GM23338 (cell line): ENCODE measurements around the gene AP3S1. TPM values are rescaled to one million over a fixed set of nuclear protein-coding genes. Genes with fewer than 3 reads are reported as not detected.

Source experiments
- ATAC-seq: fragments of 200-7000 bp; cut with Tn5 transposase; 3 replicates; pipeline ENCODE4 v1.9.1; 2020
- DNase-seq: peaks from one replicate; pipeline ENCODE4 v3.0.0-alpha.2; 2015; ENCODE audit warnings: low spot score
- H2AFZ ChIP-seq: fragments of 200-600 bp; sonication (generic); 2 replicates; pipeline ENCODE4 v1.8.0; 2016; ENCODE audit warnings: antibody characterized with exemption, mild to moderate bottlenecking, moderate library complexity
- H3F3A ChIP-seq: fragments of 200-600 bp; sonication (generic); replicated peaks from 2 replicates; pipeline ENCODE4 v1.8.0; 2017; ENCODE audit warnings: antibody characterized with exemption, mixed run types, low read depth
- H3K27ac ChIP-seq: fragments of 200-600 bp; sonication (generic); 2 replicates; pipeline ENCODE4 v1.6.1; 2016; ENCODE audit warnings: low read depth
- H3K27me3 ChIP-seq: fragments of 200-600 bp; sonication (generic); 2 replicates; pipeline ENCODE4 v1.8.0; 2016; ENCODE audit warnings: mild to moderate bottlenecking, mixed run types, moderate library complexity; ENCODE audit not compliant: insufficient read depth
- H3K36me3 ChIP-seq: fragments of 200-600 bp; sonication (generic); 2 replicates; pipeline ENCODE4 v1.8.0; 2016; ENCODE audit warnings: mild to moderate bottlenecking; ENCODE audit not compliant: insufficient read depth
- H3K4me1 ChIP-seq: fragments of 200-600 bp; sonication (generic); 2 replicates; pipeline ENCODE4 v1.8.0; 2016; ENCODE audit warnings: mild to moderate bottlenecking, moderate library complexity; ENCODE audit not compliant: insufficient read depth
- H3K4me2 ChIP-seq: fragments of 200-600 bp; sonication (generic); 2 replicates; pipeline ENCODE4 v1.7.1; 2017; ENCODE audit warnings: mixed run types
- H3K4me3 ChIP-seq: fragments of 200-600 bp; sonication (generic); 2 replicates; pipeline ENCODE4 v1.6.1; 2016; ENCODE audit warnings: mixed run types
- H3K79me2 ChIP-seq: fragments of 200-600 bp; sonication (generic); replicated peaks from 2 replicates; pipeline ENCODE4 v1.8.0; 2017; ENCODE audit warnings: mild to moderate bottlenecking; ENCODE audit not compliant: insufficient read depth
- H3K9me2 ChIP-seq: fragments of 200-600 bp; sonication (generic); 2 replicates; pipeline ENCODE4 v1.8.0; 2017; ENCODE audit not compliant: insufficient read depth
- H4K20me1 ChIP-seq: fragments of 200-600 bp; sonication (generic); replicated peaks from 2 replicates; pipeline ENCODE4 v1.8.0; 2017; ENCODE audit warnings: mild to moderate bottlenecking; ENCODE audit not compliant: insufficient read depth
- H3K27ac Mint-ChIP-seq: 2 replicates; pipeline ENCODE4 v1.8.0; 2020; ENCODE audit warnings: inconsistent platforms, mild to moderate bottlenecking, moderate library complexity, mixed read lengths
- H3K27me3 Mint-ChIP-seq: 3 replicates; pipeline ENCODE4 v1.8.0; 2022; ENCODE audit warnings: low read depth, mild to moderate bottlenecking, moderate library complexity, mixed read lengths, inconsistent platforms; ENCODE audit not compliant: insufficient read depth, poor library complexity
- H3K36me3 Mint-ChIP-seq: 3 replicates; pipeline ENCODE4 v1.8.0; 2021; ENCODE audit warnings: low read depth, mild to moderate bottlenecking, inconsistent platforms, moderate library complexity, mixed read lengths
- H3K4me1 Mint-ChIP-seq: 3 replicates; pipeline ENCODE4 v1.8.0; 2020; ENCODE audit warnings: mild to moderate bottlenecking, inconsistent platforms, mixed read lengths
- H3K4me3 Mint-ChIP-seq: 3 replicates; pipeline ENCODE4 v1.8.0; 2021; ENCODE audit warnings: moderate library complexity, mild to moderate bottlenecking, inconsistent platforms, mixed read lengths
- H3K9me3 Mint-ChIP-seq: 3 replicates; pipeline ENCODE4 v1.8.0; 2020; ENCODE audit warnings: moderate library complexity, mild to moderate bottlenecking, inconsistent platforms, mixed read lengths
- ETS1 ChIP-seq: IDR thresholded peaks from 2 replicates; pipeline ENCODE4 v1.6.1; 2016; ENCODE audit warnings: antibody characterized with exemption
- EZH2 ChIP-seq: fragments of 200-600 bp; sonication (generic); IDR thresholded peaks from one replicate; pipeline ENCODE4 v1.8.0; 2017; ENCODE audit warnings: antibody characterized with exemption, mild to moderate bottlenecking, low read depth; ENCODE audit not compliant: unreplicated experiment
- EZH2phosphoT487 ChIP-seq: fragments of 200-600 bp; sonication (generic); IDR thresholded peaks from one replicate; pipeline ENCODE4 v1.8.1; 2018; ENCODE audit warnings: antibody characterized with exemption; ENCODE audit not compliant: unreplicated experiment
- JUNB ChIP-seq: IDR thresholded peaks from one replicate; pipeline ENCODE4 v1.6.1; 2016; ENCODE audit warnings: antibody characterized with exemption; ENCODE audit not compliant: unreplicated experiment
- POLR2AphosphoS5 ChIP-seq: IDR thresholded peaks from 2 replicates; pipeline ENCODE4 v1.6.1; 2016; ENCODE audit warnings: antibody characterized with exemption, low read depth
- STAT1 ChIP-seq: IDR thresholded peaks from one replicate; pipeline ENCODE4 v1.6.1; 2016; ENCODE audit warnings: antibody characterized with exemption; ENCODE audit not compliant: unreplicated experiment
- ZNF331 ChIP-seq: fragments of 250-450 bp; sonication (Bioruptor Pico); IDR thresholded peaks from 2 replicates; pipeline ENCODE4 v1.5.0; 2020; ENCODE audit warnings: low read depth, mild to moderate bottlenecking, moderate library complexity
- ZNF462 ChIP-seq: fragments of 250-450 bp; sonication (Bioruptor Pico); IDR thresholded peaks from 2 replicates; pipeline ENCODE4 v1.5.0; 2020; ENCODE audit warnings: mild to moderate bottlenecking, moderate library complexity
- polyA plus RNA-seq: library from polyadenylated mRNA; unstranded; fragments of >200 nt; fragmentation: Nextera tagmentation; extraction: Ambion mirVana; gene quantifications from 2 replicates; pipeline ENCODE4 v1.2.1, GENCODE V29; 2016
- total RNA-seq: library from RNA; depleted of rRNA; stranded (reverse); fragments of >200 nt; shearing (Covaris generic); gene quantifications from 2 replicates; pipeline ENCODE4 v1.2.3, GENCODE V29; 2014

AP3S1 gene
- total and polyA plus RNA-seq, 2 experiments from 2014 or later = 143 to 232 TPM

- Histone ChIP-seq H3K4me2 (no peak overlapping the region), H3K36me3 (0 out of 2 replicates have a peak, but pooled peaks cover 2% of the 10 kb centered on the region), H2AFZ (no peak overlapping the region), H3K4me1 (peaks cover 11% of the 10 kb centered on the region), H3K4me3 (no peak overlapping the region), H4K20me1 (peaks cover 3% of the 10 kb centered on the region; the same call in 1 of the 2 replicates), H3K27me3 (no peaks in the 10 kb centered on the region), H3K27ac (no peak overlapping the region), H3K9me2 (no peaks in the 10 kb centered on the region), H3F3A (no peaks in the 10 kb centered on the region), H3K79me2 (peaks cover 100% of the 10 kb centered on the region)
- Mint-ChIP-seq H3K4me1 (peaks cover 16% of the 10 kb centered on the region), H3K27me3 (no peaks in the 10 kb centered on the region), H3K36me3 (peaks cover 18% of the 10 kb centered on the region; the same call in 2 of the 3 replicates), H3K27ac (no peak overlapping the region), H3K9me3 (peaks cover 10% of the 10 kb centered on the region), H3K4me3 (no peak overlapping the region)
- no peak for ATAC-seq
- no peak for DNase-seq
- TF ChIP-seq POLR2AphosphoS5 = no peak
- TF ChIP-seq ZNF331 (CRISPR knock-in tag) = no peak
- no peak for TF ChIP-seq EZH2
- no peak for TF ChIP-seq STAT1
- no peak for TF ChIP-seq ZNF462 (CRISPR knock-in tag)
- TF ChIP-seq EZH2phosphoT487 = no peak
- no peak for TF ChIP-seq ETS1
- no peak for TF ChIP-seq JUNB
Measured at GRCh38 chr5:115850744-115851416, 9.1 kb downstream of the AP3S1 start.
